Fibroblast of pulmonary artery (primary cell): ENCODE data around the gene CIDEB.
A peak's percentile ranks its signal among the peaks of the same experiment; 100 is the strongest.

Experiments
- DNase-seq: peaks from one replicate; pipeline ENCODE4 v3.0.0-alpha.2; 2010; ENCODE audit warnings: low read depth
- H3K4me3 ChIP-seq: replicated peaks from 2 replicates; pipeline ENCODE4 v1.5.1; 2011; ENCODE audit warnings: low read depth, mild to moderate bottlenecking, control low read depth, low read length, moderate library complexity
- CTCF ChIP-seq: IDR thresholded peaks from 2 replicates; pipeline ENCODE4 v1.5.1; 2011; ENCODE audit warnings: mild to moderate bottlenecking, control low read depth, low read length, inconsistent platforms; ENCODE audit errors: missing control alignments

The CIDEB gene

GRCh38 chr14:24259282-24260025 lies 48.3 kb downstream of the CIDEB start:
- H3K4me3 ChIP-seq: no peak overlapping the region
- TF ChIP-seq CTCF: no peak
- DNase-seq: peak; percentile 49

GRCh38 chr14:24258548-24259265 lies 49.1 kb downstream of the CIDEB start:
- no peak for TF ChIP-seq CTCF
- H3K4me3 ChIP-seq: no peak overlapping the region
- DNase-seq: no peak

- DNase-seq: no peak
- H3K4me3 ChIP-seq: no peak overlapping the region
- no peak for TF ChIP-seq CTCF
These were observed 49.7 kb downstream of the CIDEB start for GRCh38 chr14:24258119-24258518.

- no peak for DNase-seq
- TF ChIP-seq CTCF: no peak
- no peak overlapping the region for H3K4me3 ChIP-seq
These were observed 50.8 kb downstream of the CIDEB start for GRCh38 chr14:24256960-24257359.

GRCh38 chr14:24255931-24256711 lies 51.7 kb downstream of the CIDEB start:
- no peak for DNase-seq

GRCh38 chr14:24255438-24255837 lies 52.3 kb downstream of the CIDEB start:
- H3K4me3 ChIP-seq: no peak overlapping the region
- TF ChIP-seq CTCF: no peak
- no peak for DNase-seq

More at GRCh38 chr14:24255931-24256711, 51.7 kb downstream of the CIDEB start:
- no peak overlapping the region for H3K4me3 ChIP-seq
- no peak for TF ChIP-seq CTCF
